Lower leg skin (tissue), 3 donors: ENCODE data around the gene IDH3A.

ENCODE experiments used
- CTCF ChIP-seq, 3 donors: fragments of 450-650 bp; IDR thresholded peaks; one replicate each; pipeline ENCODE4 v1.5.1; 2016; ENCODE audit warnings: antibody characterized with exemption in 3 of 3, mild to moderate bottlenecking in 3 of 3, moderate library complexity in 2 of 3
- POLR2A ChIP-seq, 2 donors: fragments of 450-650 bp; IDR thresholded peaks; one replicate each; pipeline ENCODE4 v1.6.1; 2016 to 2017; ENCODE audit warnings: antibody characterized with exemption in 2 of 2, mild to moderate bottlenecking in 1 of 2, moderate library complexity in 1 of 2

- TF ChIP-seq CTCF (IDR thresholded peaks at IDR 0.05) (no peak), POLR2A (IDR thresholded peaks at IDR 0.05) (no peak)
Observed at GRCh38 chr15:78104566-78105475, 44.3 kb upstream of the IDH3A start.
